IMR-90 (cell line): Measurements from ENCODE around the gene PLPP1. TPM values are rescaled to one million over a fixed set of nuclear protein-coding genes. Genes with fewer than 3 reads are reported as not detected.

Experiments used
- ATAC-seq: fragments of 200-7000 bp; cut with Tn5 transposase; 2 replicates; pipeline ENCODE4 v1.9.1; 2020; ENCODE audit warnings: low read depth, mild to moderate bottlenecking, moderate library complexity
- BruUV-seq: library from RNA; stranded (reverse); fragments of 400-500 nt; replicated peaks from 2 replicates; lab custom pipeline; 2021; lab: Mats Ljungman, UMichigan
- CTCF ChIA-PET: fragments of 300-600 bp; formaldehyde crosslinking; extraction: SDS; loops from one replicate; lab custom pipeline; 2021; ENCODE audit warnings: antibody characterized with exemption; lab: Yijun Ruan, JAX
- POLR2A ChIA-PET: fragments of 300-600 bp; sonication (Branson Sonifier 250); formaldehyde crosslinking; loops from one replicate; lab custom pipeline; 2022; ENCODE audit warnings: antibody characterized with exemption; ENCODE audit not compliant: unreplicated experiment; lab: Charles Lee
- DNase-seq: peaks from one replicate; pipeline ENCODE4 v3.0.0; 2013
- H2AFZ ChIP-seq: replicated peaks from 2 replicates; pipeline ENCODE3; 2013; ENCODE audit warnings: low read length, mild to moderate bottlenecking; ENCODE audit not compliant: poor library complexity
- H2AK5ac ChIP-seq: 2 replicates; pipeline ENCODE4 v1.6.1; 2013; ENCODE audit warnings: low read depth, low read length, inconsistent platforms
- H2AK9ac ChIP-seq: replicated peaks from 2 replicates; pipeline ENCODE3; 2013; ENCODE audit warnings: mild to moderate bottlenecking, low read depth, low read length, moderate library complexity; ENCODE audit not compliant: poor library complexity
- H2BK120ac ChIP-seq: 2 replicates; pipeline ENCODE4 v1.6.1; 2013; ENCODE audit warnings: low read depth, low read length, inconsistent platforms
- H2BK15ac ChIP-seq: 3 replicates; pipeline ENCODE4 v1.6.1; 2013; ENCODE audit warnings: low read depth, low read length, inconsistent platforms
- H2BK20ac ChIP-seq: 2 replicates; pipeline ENCODE4 v1.6.1; 2013; ENCODE audit warnings: low read depth, mild to moderate bottlenecking, inconsistent platforms, low read length, moderate library complexity
- H2BK5ac ChIP-seq: 2 replicates; pipeline ENCODE4 v1.6.1; 2013; ENCODE audit warnings: mild to moderate bottlenecking, low read depth, low read length, inconsistent platforms; ENCODE audit not compliant: poor library complexity, severe bottlenecking
- H3K14ac ChIP-seq: replicated peaks from 2 replicates; pipeline ENCODE4 v1.6.1; 2013; ENCODE audit warnings: low read depth, low read length, inconsistent platforms
- H3K18ac ChIP-seq: 2 replicates; pipeline ENCODE4 v1.6.1; 2013; ENCODE audit warnings: low read depth, low read length, control low read depth
- H3K23ac ChIP-seq: 2 replicates; pipeline ENCODE4 v1.6.1; 2013; ENCODE audit warnings: low read depth, low read length, inconsistent platforms
- H3K27ac ChIP-seq: 2 replicates; pipeline ENCODE4 v1.5.1; 2013; ENCODE audit warnings: mild to moderate bottlenecking, control low read depth, low read length; ENCODE audit not compliant: insufficient read depth
- H3K27me3 ChIP-seq: 2 replicates; pipeline ENCODE4 v1.6.1; 2013; ENCODE audit warnings: low read length; ENCODE audit not compliant: control insufficient read depth, insufficient read depth
- H3K36me3 ChIP-seq: 2 replicates; pipeline ENCODE4 v1.6.1; 2013; ENCODE audit warnings: low read length, mixed read lengths; ENCODE audit not compliant: control insufficient read depth, insufficient read depth
- H3K4ac ChIP-seq: 2 replicates; pipeline ENCODE4 v1.6.1; 2013; ENCODE audit warnings: low read depth, low read length, inconsistent platforms
- H3K4me1 ChIP-seq: 2 replicates; pipeline ENCODE4 v1.6.1; 2013; ENCODE audit warnings: low read length, mixed read lengths; ENCODE audit not compliant: control insufficient read depth, insufficient read depth
- H3K4me2 ChIP-seq: 2 replicates; pipeline ENCODE4 v1.6.1; 2013; ENCODE audit warnings: low read depth, mild to moderate bottlenecking, control low read depth, low read length, moderate library complexity
- H3K4me3 ChIP-seq: 2 replicates; pipeline ENCODE4 v1.5.1; 2013; ENCODE audit warnings: low read depth, mild to moderate bottlenecking, control low read depth, low read length, moderate library complexity; ENCODE audit not compliant: insufficient read depth
- H3K56ac ChIP-seq: 2 replicates; pipeline ENCODE4 v1.6.1; 2013; ENCODE audit warnings: low read length, inconsistent platforms; ENCODE audit not compliant: insufficient read depth; ENCODE audit errors: extremely low read depth
- H3K79me1 ChIP-seq, 2 experiments: 2 replicates each; pipeline ENCODE4 v1.6.1; 2013; ENCODE audit warnings: low read length in 2 of 2, inconsistent platforms in 1 of 2, low read depth in 1 of 2
- H3K9ac ChIP-seq: 2 replicates; pipeline ENCODE4 v1.6.1; 2013; ENCODE audit warnings: low read depth, low read length, control low read depth
- H3K9me1 ChIP-seq: 2 replicates; pipeline ENCODE4 v1.6.1; 2013; ENCODE audit warnings: low read length, inconsistent platforms; ENCODE audit not compliant: insufficient read depth
- H3K9me3 ChIP-seq: 2 replicates; pipeline ENCODE4 v1.6.1; 2013; ENCODE audit warnings: low read length; ENCODE audit not compliant: control insufficient read depth, insufficient read depth
- H4K20me1 ChIP-seq: 2 replicates; pipeline ENCODE4 v1.6.1; 2013; ENCODE audit warnings: low read length, inconsistent platforms; ENCODE audit not compliant: insufficient read depth
- H4K5ac ChIP-seq: 2 replicates; pipeline ENCODE4 v1.6.1; 2013; ENCODE audit warnings: mild to moderate bottlenecking, low read depth, low read length, control low read depth
- H4K8ac ChIP-seq, 2 experiments: 2 replicates each; pipeline ENCODE4 v1.6.1; 2013; ENCODE audit warnings: low read depth in 2 of 2, low read length in 2 of 2, control low read depth in 1 of 2, inconsistent platforms in 1 of 2
- H4K91ac ChIP-seq: 2 replicates; pipeline ENCODE4 v1.6.1; 2013; ENCODE audit warnings: low read depth, low read length, inconsistent platforms; ENCODE audit not compliant: insufficient read depth
- BHLHE40 ChIP-seq: fragments of 150-350 bp; IDR thresholded peaks from 2 replicates; pipeline ENCODE4 v1.6.1; 2016; ENCODE audit warnings: mild to moderate bottlenecking, low read depth, low read length
- CEBPB ChIP-seq: IDR thresholded peaks from 2 replicates; pipeline ENCODE4 v1.6.1; 2012; ENCODE audit warnings: low read depth, low read length, improper control_type of control experiment
- CHD1 ChIP-seq: IDR thresholded peaks from 2 replicates; pipeline ENCODE4 v1.6.1; 2012; ENCODE audit warnings: low read depth, low read length, improper control_type of control experiment
- CTCF ChIP-seq: conservative IDR thresholded peaks from 2 replicates; pipeline ENCODE4 v1.5.1; 2012; ENCODE audit warnings: mild to moderate bottlenecking, low read depth, low read length, improper control_type of control experiment
- ELK1 ChIP-seq: fragments of 150-350 bp; IDR thresholded peaks from 2 replicates; pipeline ENCODE4 v1.6.1; 2016; ENCODE audit warnings: low read depth, mild to moderate bottlenecking, low read length, moderate library complexity, borderline replicate concordance
- MAFK ChIP-seq: IDR thresholded peaks from 2 replicates; pipeline ENCODE4 v1.6.1; 2012; ENCODE audit warnings: low read depth, low read length, improper control_type of control experiment
- MXI1 ChIP-seq: IDR thresholded peaks from 2 replicates; pipeline ENCODE4 v1.6.1; 2012; ENCODE audit warnings: low read depth, mild to moderate bottlenecking, low read length, moderate library complexity, borderline replicate concordance
- NFE2L2 ChIP-seq: fragments of 150-350 bp; IDR thresholded peaks from 2 replicates; pipeline ENCODE4 v1.6.1; 2016; ENCODE audit warnings: low read depth, mild to moderate bottlenecking, low read length
- POLR2A ChIP-seq: IDR thresholded peaks from 2 replicates; pipeline ENCODE4 v1.6.1; 2012; ENCODE audit warnings: mild to moderate bottlenecking, low read depth, low read length
- RAD21 ChIP-seq: IDR thresholded peaks from 2 replicates; pipeline ENCODE4 v1.6.1; 2012; ENCODE audit warnings: low read length, improper control_type of control experiment
- RCOR1 ChIP-seq: IDR thresholded peaks from 2 replicates; pipeline ENCODE4 v1.6.1; 2012; ENCODE audit warnings: mild to moderate bottlenecking, low read length, improper control_type of control experiment; ENCODE audit not compliant: insufficient replicate concordance
- RFX5 ChIP-seq: IDR thresholded peaks from 2 replicates; pipeline ENCODE4 v1.8.0; 2012; ENCODE audit warnings: low read depth, mild to moderate bottlenecking, low read length, moderate library complexity
- USF2 ChIP-seq: fragments of 150-350 bp; IDR thresholded peaks from 2 replicates; pipeline ENCODE4 v1.6.1; 2017; ENCODE audit warnings: mild to moderate bottlenecking, antibody characterized with exemption, low read length, low read depth
- WGBS, 2 experiments: methylation state at CpG; one replicate each; pipeline versions ENCODE4 v1.1.5 to v1.1.7; 2013; ENCODE audit warnings: missing lambda C conversion rate in 2 of 2; ENCODE audit not compliant: insufficient read length in 1 of 2; ENCODE audit errors: extremely low coverage in 2 of 2; 5-methylcytosine and 5-hydroxymethylcytosine counted together
- dilution Hi-C: fragments of 300-500 bp; cut with HindIII; formaldehyde crosslinking; loops from one replicate; pipeline ENCODE4 v1.14.3; 2018; ENCODE audit warnings: low sequenced_read_pairs; ENCODE audit not compliant: unreplicated experiment
- in situ Hi-C: fragments of 300-500 bp; cut with MboI; formaldehyde crosslinking; loops from 3 replicates; pipeline ENCODE4 v1.14.3; 2019; ENCODE audit warnings: low sequenced_read_pairs, inconsistent platforms, mixed read lengths
- intact Hi-C: fragments of 100-400 bp; cut with micrococcal nuclease; formaldehyde crosslinking; loops from 2 replicates; pipeline ENCODE4 v1.10.0; 2022
- polyA plus RNA-seq, 3 experiments: library from polyadenylated mRNA; depleted of rRNA; stranded (reverse); fragments of >200 nt; gene quantifications; 2 replicates each; pipeline ENCODE4 v1.2.3, GENCODE V29; 2012; ENCODE audit warnings: low replicate concordance in 1 of 3
- total RNA-seq: library from RNA; depleted of rRNA; stranded (reverse); fragments of >200 nt; gene quantifications from 2 replicates; pipeline ENCODE4 v1.2.3, GENCODE V29; 2012

Gene PLPP1
- total and polyA plus RNA-seq, 2 of the 4 experiments (the other 2 are of a cell fraction): 19.2 to 21.3 TPM

GRCh38 chr5:55483885-55484284, 50.9 kb downstream of the PLPP1 start:
- Histone ChIP-seq H3K4me1 (peaks cover 6% of the 10 kb centered on the region; the same call in 1 of the 2 replicates), H3K23ac (no peak overlapping the region), H3K79me1 (peaks cover 0 to 6% of the 10 kb centered on the region in 2 experiments; a peak in 2 of 4 replicates), H3K9ac (no peak overlapping the region), H2AK9ac (no peak overlapping the region), H3K4me3 (no peak overlapping the region), H2BK120ac (no peak overlapping the region), H3K9me3 (no peaks in the 10 kb centered on the region), H3K27me3 (no peaks in the 10 kb centered on the region), H3K4ac (no peak overlapping the region), H4K91ac (no peak overlapping the region), H2BK15ac (no peak overlapping the region), H2AK5ac (no peak overlapping the region), H3K18ac (no peak overlapping the region), H2AFZ (no peak overlapping the region), H4K5ac (no peak overlapping the region), H4K8ac (no peak overlapping the region), H2BK5ac (no peak overlapping the region), H3K27ac (no peak overlapping the region), H3K14ac (no peak overlapping the region), H3K9me1 (peaks cover 6% of the 10 kb centered on the region), H3K36me3 (no peaks in the 10 kb centered on the region), H3K56ac (no peak overlapping the region), H2BK20ac (no peak overlapping the region), H3K4me2 (no peak overlapping the region), H4K20me1 (peaks cover 6% of the 10 kb centered on the region; the same call in 1 of the 2 replicates)
- ATAC-seq: no peak
- DNase-seq: no peak
- intact Hi-C loops (no loop called here), in situ Hi-C loops (no loop called here), dilution Hi-C loops (no loop called here)
- ChIA-PET CTCF (no interaction called here), POLR2A (no interaction called here)
- BruUV-seq: no TSS peak
- TF ChIP-seq BHLHE40 (no peak), RFX5 (no peak), CEBPB (no peak), MXI1 (no peak), CTCF (no peak), ELK1 (no peak), POLR2A (no peak), RCOR1 (no peak), CHD1 (no peak), USF2 (no peak), NFE2L2 (no peak), MAFK (no peak), RAD21 (no peak)
- no CpG with 5 or more reads among the region's 3 CpGs for WGBS, 2 experiments
